Measurements from ENCODE around the gene WFDC1.

DNA sequence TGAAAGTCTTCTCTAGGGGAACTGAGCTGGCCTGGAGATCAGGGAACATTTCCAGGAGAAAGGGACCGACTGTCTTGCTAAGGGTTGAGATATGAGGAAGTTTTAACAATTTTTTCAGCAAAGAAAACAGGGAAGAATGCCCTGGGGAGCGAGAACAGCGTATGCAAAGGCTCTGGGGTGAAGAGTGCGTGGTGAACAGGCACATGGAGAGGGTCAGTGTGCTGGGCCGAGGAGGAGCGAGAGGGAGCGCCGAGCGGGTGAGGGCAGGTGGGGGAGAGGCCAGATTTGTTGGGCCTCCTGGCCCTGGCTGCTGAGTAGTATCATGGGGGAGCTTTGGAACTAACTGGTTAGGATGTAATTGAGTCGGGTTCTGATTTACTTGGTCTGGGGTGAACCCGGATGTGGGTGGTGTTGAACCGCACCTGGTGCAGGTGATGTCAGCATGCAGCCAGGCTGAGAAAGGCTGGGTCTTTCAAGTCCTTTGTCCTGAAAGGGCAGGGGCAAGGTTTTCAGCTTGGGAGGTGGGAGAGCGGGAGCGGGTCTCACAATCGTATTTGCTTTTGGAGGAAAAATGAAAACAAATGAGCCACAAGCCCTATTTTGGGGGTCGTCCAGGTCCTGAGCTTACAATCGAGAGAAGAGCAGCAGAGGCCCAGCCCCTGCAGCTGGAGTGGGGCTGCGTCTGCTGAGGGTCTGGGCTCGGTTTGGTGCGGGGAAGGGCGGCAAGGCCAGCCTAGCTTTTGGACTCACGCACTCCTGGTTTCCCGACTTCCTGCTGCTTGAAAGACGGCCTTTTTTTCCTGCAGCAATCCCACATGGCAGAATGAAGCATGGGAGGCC, 11.1 kb upstream of the WFDC1 start:
- TF ChIP-seq EZH2 (IDR thresholded peaks at IDR 0.05; ENCODE audit: low read depth, unreplicated experiment) (no peak), CTCF (conservative IDR thresholded peaks at IDR 0.05; ENCODE audit: low read depth in 2 of 2) (no peak), JUNB (IDR thresholded peaks at IDR 0.05; ENCODE audit: unreplicated experiment) (no peak), CREB1 (CRISPR knock-in tag; IDR thresholded peaks at IDR 0.05; ENCODE audit: low read depth) (no peak), EZH2phosphoT487 (IDR thresholded peaks at IDR 0.05; ENCODE audit: unreplicated experiment) (no peak), POLR2AphosphoS5 (IDR thresholded peaks at IDR 0.05; ENCODE audit: low read depth) (no peak), NANOG (IDR thresholded peaks at IDR 0.05; ENCODE audit: borderline replicate concordance) (no peak), ZNF114 (CRISPR knock-in tag; IDR thresholded peaks at IDR 0.05) (no peak), STAT1 (IDR thresholded peaks at IDR 0.05; ENCODE audit: unreplicated experiment) (no peak), ZNF462 (CRISPR knock-in tag; IDR thresholded peaks at IDR 0.05) (no peak)
- TF ChIP-seq, protein P1, sequence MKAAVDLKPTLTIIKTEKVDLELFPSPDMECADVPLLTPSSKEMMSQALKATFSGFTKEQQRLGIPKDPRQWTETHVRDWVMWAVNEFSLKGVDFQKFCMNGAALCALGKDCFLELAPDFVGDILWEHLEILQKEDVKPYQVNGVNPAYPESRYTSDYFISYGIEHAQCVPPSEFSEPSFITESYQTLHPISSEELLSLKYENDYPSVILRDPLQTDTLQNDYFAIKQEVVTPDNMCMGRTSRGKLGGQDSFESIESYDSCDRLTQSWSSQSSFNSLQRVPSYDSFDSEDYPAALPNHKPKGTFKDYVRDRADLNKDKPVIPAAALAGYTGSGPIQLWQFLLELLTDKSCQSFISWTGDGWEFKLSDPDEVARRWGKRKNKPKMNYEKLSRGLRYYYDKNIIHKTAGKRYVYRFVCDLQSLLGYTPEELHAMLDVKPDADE (IDR thresholded peaks at IDR 0.05): no peak
- TF ChIP-seq, protein P2, sequence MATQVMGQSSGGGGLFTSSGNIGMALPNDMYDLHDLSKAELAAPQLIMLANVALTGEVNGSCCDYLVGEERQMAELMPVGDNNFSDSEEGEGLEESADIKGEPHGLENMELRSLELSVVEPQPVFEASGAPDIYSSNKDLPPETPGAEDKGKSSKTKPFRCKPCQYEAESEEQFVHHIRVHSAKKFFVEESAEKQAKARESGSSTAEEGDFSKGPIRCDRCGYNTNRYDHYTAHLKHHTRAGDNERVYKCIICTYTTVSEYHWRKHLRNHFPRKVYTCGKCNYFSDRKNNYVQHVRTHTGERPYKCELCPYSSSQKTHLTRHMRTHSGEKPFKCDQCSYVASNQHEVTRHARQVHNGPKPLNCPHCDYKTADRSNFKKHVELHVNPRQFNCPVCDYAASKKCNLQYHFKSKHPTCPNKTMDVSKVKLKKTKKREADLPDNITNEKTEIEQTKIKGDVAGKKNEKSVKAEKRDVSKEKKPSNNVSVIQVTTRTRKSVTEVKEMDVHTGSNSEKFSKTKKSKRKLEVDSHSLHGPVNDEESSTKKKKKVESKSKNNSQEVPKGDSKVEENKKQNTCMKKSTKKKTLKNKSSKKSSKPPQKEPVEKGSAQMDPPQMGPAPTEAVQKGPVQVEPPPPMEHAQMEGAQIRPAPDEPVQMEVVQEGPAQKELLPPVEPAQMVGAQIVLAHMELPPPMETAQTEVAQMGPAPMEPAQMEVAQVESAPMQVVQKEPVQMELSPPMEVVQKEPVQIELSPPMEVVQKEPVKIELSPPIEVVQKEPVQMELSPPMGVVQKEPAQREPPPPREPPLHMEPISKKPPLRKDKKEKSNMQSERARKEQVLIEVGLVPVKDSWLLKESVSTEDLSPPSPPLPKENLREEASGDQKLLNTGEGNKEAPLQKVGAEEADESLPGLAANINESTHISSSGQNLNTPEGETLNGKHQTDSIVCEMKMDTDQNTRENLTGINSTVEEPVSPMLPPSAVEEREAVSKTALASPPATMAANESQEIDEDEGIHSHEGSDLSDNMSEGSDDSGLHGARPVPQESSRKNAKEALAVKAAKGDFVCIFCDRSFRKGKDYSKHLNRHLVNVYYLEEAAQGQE (IDR thresholded peaks at IDR 0.05; ENCODE audit: unreplicated experiment): no peak
